GM12874 (cell line): ENCODE measurements around the gene ITPRID2.

Experiments used
- TF ChIP-seq, protein P1 (sequence below): IDR thresholded peaks from 2 replicates; pipeline ENCODE4 v1.5.1; 2011; ENCODE audit warnings: low read depth, mild to moderate bottlenecking, control low read depth, low read length, moderate library complexity; ENCODE audit not compliant: insufficient read depth

Gene ITPRID2

DNA sequence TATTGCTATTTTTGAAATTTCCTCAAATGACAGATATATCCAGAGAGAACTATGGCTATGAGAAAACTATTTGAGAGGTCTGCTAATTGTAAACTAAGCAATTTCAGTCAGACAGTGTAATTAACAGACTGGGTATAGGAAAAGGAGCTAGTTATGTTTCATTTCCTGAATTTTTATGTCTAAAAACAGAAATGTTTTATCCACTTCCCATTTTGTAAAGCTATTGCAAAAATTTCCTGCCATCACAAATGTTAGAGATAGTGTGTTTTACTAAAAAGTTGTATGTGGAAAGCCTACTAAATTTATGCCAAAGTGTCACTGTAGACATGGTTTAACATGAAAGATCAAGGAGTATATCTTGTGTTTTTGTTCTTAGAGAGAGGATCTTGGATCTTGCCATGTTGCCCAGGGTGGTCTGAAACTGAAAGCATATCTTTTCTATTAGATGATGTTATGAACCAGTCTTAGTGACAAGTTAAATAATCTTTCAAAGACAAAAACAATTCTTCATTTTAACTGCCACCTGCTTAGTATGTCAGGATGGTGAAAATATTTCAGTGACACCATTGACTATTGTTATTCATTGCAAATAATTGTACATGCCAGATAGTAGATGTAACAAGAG, 40.5 kb upstream of the ITPRID2 start:
- TF ChIP-seq, protein P1, sequence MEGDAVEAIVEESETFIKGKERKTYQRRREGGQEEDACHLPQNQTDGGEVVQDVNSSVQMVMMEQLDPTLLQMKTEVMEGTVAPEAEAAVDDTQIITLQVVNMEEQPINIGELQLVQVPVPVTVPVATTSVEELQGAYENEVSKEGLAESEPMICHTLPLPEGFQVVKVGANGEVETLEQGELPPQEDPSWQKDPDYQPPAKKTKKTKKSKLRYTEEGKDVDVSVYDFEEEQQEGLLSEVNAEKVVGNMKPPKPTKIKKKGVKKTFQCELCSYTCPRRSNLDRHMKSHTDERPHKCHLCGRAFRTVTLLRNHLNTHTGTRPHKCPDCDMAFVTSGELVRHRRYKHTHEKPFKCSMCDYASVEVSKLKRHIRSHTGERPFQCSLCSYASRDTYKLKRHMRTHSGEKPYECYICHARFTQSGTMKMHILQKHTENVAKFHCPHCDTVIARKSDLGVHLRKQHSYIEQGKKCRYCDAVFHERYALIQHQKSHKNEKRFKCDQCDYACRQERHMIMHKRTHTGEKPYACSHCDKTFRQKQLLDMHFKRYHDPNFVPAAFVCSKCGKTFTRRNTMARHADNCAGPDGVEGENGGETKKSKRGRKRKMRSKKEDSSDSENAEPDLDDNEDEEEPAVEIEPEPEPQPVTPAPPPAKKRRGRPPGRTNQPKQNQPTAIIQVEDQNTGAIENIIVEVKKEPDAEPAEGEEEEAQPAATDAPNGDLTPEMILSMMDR, result no peak

GRCh38 chr2:181851726-181852125, 39.8 kb upstream of the ITPRID2 start:
- TF ChIP-seq, protein P1, result no peak

DNA sequence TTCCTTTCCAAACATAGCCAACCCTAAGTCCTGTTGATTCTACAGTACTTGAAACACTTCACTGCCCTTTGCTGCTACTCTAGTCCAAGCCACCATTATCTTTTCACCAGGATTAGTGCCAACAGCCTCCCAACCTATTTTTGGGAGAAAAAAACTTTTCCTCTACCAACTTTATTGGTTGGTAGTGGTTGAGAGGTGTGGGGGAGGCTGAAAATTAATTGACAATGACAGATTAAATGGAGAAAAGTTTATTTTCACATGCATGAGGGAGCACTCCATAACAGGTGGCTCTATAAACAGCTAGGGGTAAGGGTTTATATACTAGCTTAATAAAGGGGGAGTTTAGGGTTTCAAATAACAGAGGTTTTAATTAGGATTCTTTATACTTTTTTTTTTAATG, 37.8 kb upstream of the ITPRID2 start:
- TF ChIP-seq, protein P1, result no peak

DNA sequence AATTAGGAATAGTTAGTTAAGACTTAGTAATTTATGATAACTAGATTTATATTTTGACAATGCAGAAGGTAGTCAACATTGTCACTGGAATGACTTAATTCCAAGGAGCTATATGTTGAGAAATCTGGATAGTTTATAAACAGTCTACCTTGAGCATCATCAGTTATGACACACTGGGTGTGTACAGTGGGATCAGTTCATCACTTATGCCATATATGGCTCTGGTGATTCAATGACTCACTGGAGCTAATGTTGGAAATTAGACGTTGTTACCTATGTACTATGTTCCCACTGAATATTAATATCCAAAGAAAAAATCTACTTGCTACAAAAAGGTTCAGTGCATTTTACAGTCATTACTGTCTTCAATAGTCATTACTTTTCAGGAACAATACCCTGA, 34.0 kb upstream of the ITPRID2 start:
- TF ChIP-seq, protein P1, result no peak

GRCh38 chr2:181858600-181858999, 32.9 kb upstream of the ITPRID2 start:
- TF ChIP-seq, protein P1, result no peak

- TF ChIP-seq, protein P1, result no peak
Measured at GRCh38 chr2:181859123-181859522, 32.4 kb upstream of the ITPRID2 start.

DNA sequence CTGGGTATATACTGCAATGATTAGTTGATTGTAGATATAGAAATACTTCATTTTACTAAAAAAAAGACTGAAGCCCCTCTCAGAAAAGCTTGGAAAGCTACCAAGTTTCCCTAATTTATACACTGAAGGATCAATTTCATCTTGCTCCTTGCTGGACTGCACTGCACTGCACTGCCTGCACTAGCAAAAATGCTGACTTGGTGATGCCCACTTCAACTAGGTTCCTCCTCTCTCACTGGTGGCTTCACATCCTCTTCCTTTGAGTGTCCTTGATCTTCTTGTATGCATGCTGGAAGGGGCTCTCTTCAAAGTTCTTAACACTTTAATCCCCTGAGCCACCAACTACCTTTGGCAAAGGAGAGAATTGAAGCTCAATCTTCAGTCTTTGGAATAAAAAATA, 31.7 kb upstream of the ITPRID2 start:
- TF ChIP-seq, protein P1, result no peak
